GM12878 (cell line): ENCODE results near the gene TRIM67. TPM values are rescaled to one million over a fixed set of nuclear protein-coding genes. Genes with fewer than 3 reads are reported as not detected.

Experiments
- ATAC-seq: fragments of 200-7000 bp; cut with Tn5 transposase; 3 replicates; pipeline ENCODE4 v1.9.1; 2020; ENCODE audit warnings: mild to moderate bottlenecking, moderate library complexity
- BruUV-seq: library from RNA; stranded (reverse); fragments of 400-500 nt; replicated peaks from 2 replicates; lab custom pipeline; 2021; lab: Mats Ljungman, UMichigan
- CTCF ChIA-PET: fragments of 300-600 bp; sonication (Branson Sonifier 250); formaldehyde crosslinking; extraction: SDS; loops from one replicate; lab custom pipeline; 2021; ENCODE audit warnings: inconsistent platforms; lab: Yijun Ruan, JAX
- POLR2A ChIA-PET: fragments of 350-600 bp; formaldehyde crosslinking; extraction: SDS; loops from one replicate; lab custom pipeline; 2021; ENCODE audit warnings: inconsistent platforms; lab: Charles Lee
- RAD21 ChIA-PET: fragments of 300-600 bp; sonication (Branson Sonifier 250); formaldehyde crosslinking; loops from one replicate; lab custom pipeline; 2023; ENCODE audit warnings: antibody characterized with exemption; ENCODE audit not compliant: unreplicated experiment; lab: Charles Lee
- SMC1A ChIA-PET: fragments of 300-600 bp; sonication (Branson Sonifier 250); formaldehyde crosslinking; loops from one replicate; lab custom pipeline; 2023; ENCODE audit not compliant: unreplicated experiment, uncharacterized antibody; lab: Charles Lee
- DNase-seq: peaks from one replicate; pipeline ENCODE4 v3.0.0-alpha.2; 2011; ENCODE audit warnings: low read depth, low spot score
- FAIRE-seq: peaks from 3 replicates; lab custom pipeline; 2011; peaks lifted over from hg19 to GRCh38; lab: Jason Lieb, UNC
- H2AFZ ChIP-seq: 2 replicates; pipeline ENCODE4 v1.6.0; 2011; ENCODE audit warnings: low read depth, low read length, control low read depth; ENCODE audit not compliant: control insufficient read depth
- H3K27ac ChIP-seq: 2 replicates; pipeline ENCODE4 v1.5.1; 2011; ENCODE audit warnings: control low read depth; ENCODE audit not compliant: control insufficient read depth, insufficient read depth
- H3K27me3 ChIP-seq, 2 experiments: replicated peaks in 1 of 2; 2 replicates each; pipeline versions ENCODE4 v1.6.0 to v1.6.1; 2011; ENCODE audit warnings: low read length in 1 of 2; ENCODE audit not compliant: control insufficient read depth in 2 of 2, insufficient read depth in 2 of 2
- H3K36me3 ChIP-seq, 2 experiments: 2 replicates each; pipeline ENCODE4 v1.5.1; 2011; ENCODE audit warnings: low read length in 1 of 2; ENCODE audit not compliant: control insufficient read depth in 2 of 2, insufficient read depth in 2 of 2
- H3K4me1 ChIP-seq: 2 replicates; pipeline ENCODE4 v1.6.1; 2011; ENCODE audit warnings: mild to moderate bottlenecking, low read length, moderate library complexity, mixed read lengths; ENCODE audit not compliant: control insufficient read depth, insufficient read depth
- H3K4me2 ChIP-seq: 2 replicates; pipeline ENCODE4 v1.6.0; 2011; ENCODE audit warnings: control low read depth; ENCODE audit not compliant: control insufficient read depth, insufficient read depth
- H3K4me3 ChIP-seq: fragments of 200-600 bp; sonication (generic); 2 replicates; pipeline ENCODE4 v1.5.1; 2016
- H3K79me2 ChIP-seq: 2 replicates; pipeline ENCODE4 v1.6.0; 2011; ENCODE audit warnings: low read length; ENCODE audit not compliant: control insufficient read depth, insufficient read depth
- H3K9ac ChIP-seq: 2 replicates; pipeline ENCODE4 v1.8.0; 2011; ENCODE audit warnings: low read length, control low read depth, mixed read lengths; ENCODE audit not compliant: control insufficient read depth, insufficient read depth
- H3K9me3 ChIP-seq: replicated peaks from 3 replicates; pipeline ENCODE4 v1.5.1; 2011; ENCODE audit warnings: mild to moderate bottlenecking, low read length; ENCODE audit not compliant: control insufficient read depth, insufficient read depth
- H4K20me1 ChIP-seq: 2 replicates; pipeline ENCODE4 v1.6.0; 2011; ENCODE audit not compliant: control insufficient read depth, insufficient read depth
- CTCF ChIP-seq, 3 experiments: IDR thresholded peaks in 2 of 3; conservative IDR thresholded peaks in 1 of 3; 2 replicates each; pipeline ENCODE4 v1.5.1; 2011; ENCODE audit warnings: low read depth in 3 of 3, low read length in 3 of 3, mild to moderate bottlenecking in 3 of 3, control low read depth in 2 of 3, moderate library complexity in 2 of 3, inconsistent platforms in 1 of 3, mixed read lengths in 1 of 3; ENCODE audit not compliant: control insufficient read depth in 2 of 3, insufficient read depth in 1 of 3; ENCODE audit errors: extremely low read depth in 1 of 3
- ELK1 ChIP-seq: IDR thresholded peaks from 2 replicates; pipeline ENCODE4 v1.6.1; 2012; ENCODE audit warnings: low read depth, low read length, improper control_type of control experiment
- NR2C1 ChIP-seq: fragments of 450-650 bp; IDR thresholded peaks from 2 replicates; pipeline ENCODE4 v1.6.1; 2017; ENCODE audit warnings: antibody characterized with exemption, mild to moderate bottlenecking, moderate library complexity
- RCOR1 ChIP-seq: conservative IDR thresholded peaks from 2 replicates; pipeline ENCODE4 v1.6.1; 2012; ENCODE audit warnings: low read depth, low read length, improper control_type of control experiment
- SPI1 ChIP-seq: IDR thresholded peaks from 2 replicates; pipeline ENCODE4 v1.6.1; 2011; ENCODE audit warnings: low read depth, mild to moderate bottlenecking, low read length, moderate library complexity, borderline replicate concordance; ENCODE audit not compliant: insufficient read depth
- ZNF384 ChIP-seq: IDR thresholded peaks from 2 replicates; pipeline ENCODE4 v1.6.1; 2012; ENCODE audit warnings: low read depth, mild to moderate bottlenecking, low read length, improper control_type of control experiment, borderline replicate concordance
- WGBS: methylation state at CpG from one replicate; pipeline ENCODE4 v1.1.6; 2016; ENCODE audit warnings: low lambda C conversion rate; ENCODE audit not compliant: insufficient replicate concordance, insufficient coverage; ENCODE audit errors: missing lambda C conversion rate; 5-methylcytosine and 5-hydroxymethylcytosine counted together
- in situ Hi-C: fragments of 300-500 bp; cut with MboI; formaldehyde crosslinking; loops from 9 replicates; pipeline ENCODE4 v1.14.3; 2018; ENCODE audit warnings: mixed read lengths
- intact Hi-C: fragments of 100-400 bp; cut with micrococcal nuclease; formaldehyde crosslinking; loops from one replicate; pipeline ENCODE4 v1.14.2; 2022; ENCODE audit not compliant: unreplicated experiment
- polyA plus RNA-seq, 11 experiments: library from polyadenylated mRNA; depleted of rRNA in 4 of 11; unstranded in 6 of 11; stranded (reverse) in 5 of 11; fragments of >200 nt; fragmentation: Nextera tagmentation in 4 of 11; fragmentation: Illumina TruSeq in 1 of 11; extraction: Ambion mirVana in 4 of 11; extraction: Trizol in 1 of 11; gene quantifications; 1 replicate in 1 of 11; 2 replicates in 10 of 11; pipeline versions ENCODE4 v1.2.1 to v1.2.3, GENCODE V29; 2011 to 2016; ENCODE audit warnings: inconsistent platforms in 2 of 11, missing spikeins in 2 of 11, low read depth in 1 of 11
- total RNA-seq, 4 experiments: library from RNA; depleted of rRNA in 3 of 4; stranded (reverse); fragments of >200 nt in 3 of 4; fragmentation: Illumina TruSeq in 1 of 4; extraction: Trizol in 1 of 4; gene quantifications; 2 replicates each; pipeline versions ENCODE4 v1.2.1 to v1.2.3, GENCODE V29; 2013 to 2021

TRIM67 gene
- total and polyA plus RNA-seq, 10 of the 15 experiments (the other 5 are each of a cell fraction or from before 2014, with no cell fraction given): under 0.01 to 0.01 TPM; not detected in 8

GRCh38 chr1:231171623-231172197 is 9.9 kb downstream of the TRIM67 start:
- FAIRE-seq (no peak), ATAC-seq (no peak), DNase-seq (no peak)
- Histone ChIP-seq H3K27me3 (peaks cover 1 to 10% of the 10 kb centered on the region in 2 experiments; a peak in 3 of 4 replicates), H3K9me3 (no peaks in the 10 kb centered on the region), H3K27ac (no peak overlapping the region), H3K4me2 (no peak overlapping the region), H4K20me1 (no peaks in the 10 kb centered on the region), H2AFZ (no peak overlapping the region), H3K9ac (no peak overlapping the region), H3K36me3 (no peaks in the 10 kb centered on the region), H3K79me2 (no peaks in the 10 kb centered on the region), H3K4me1 (no peaks in the 10 kb centered on the region), H3K4me3 (no peak overlapping the region)
- RAD21 ChIA-PET: no interaction called here
- in situ Hi-C loops (no loop called here), intact Hi-C loops (no loop called here)
- POLR2A ChIA-PET: no interaction called here
- BruUV-seq: no TSS peak
- SMC1A ChIA-PET: no interaction called here
- WGBS: 29% methylated on average over 6 of the region's 6 CpGs
- TF ChIP-seq NR2C1: no peak
- TF ChIP-seq RCOR1: no peak
- no peak for TF ChIP-seq SPI1
- no peak for TF ChIP-seq ZNF384
- TF ChIP-seq ELK1: no peak
- TF ChIP-seq CTCF (IDR thresholded peaks at IDR 0.05 in 2 of 3, conservative IDR thresholded peaks at IDR 0.05 in 1 of 3; ENCODE audit: control insufficient read depth in 2 of 3, extremely low read depth in 1 of 3, insufficient read depth in 1 of 3, low read depth in 3 of 3, low read length in 3 of 3): no peak
- CTCF ChIA-PET: interaction anchor here (1.0 kb wide), 1 partner anchor 15 kb away, joined by 3 read pairs; no protein-coding TSS in a partner anchor
